Measurements from ENCODE around the gene CHMP3.

CHMP3 gene

GRCh38 chr2:86533589-86533988 is 29.7 kb downstream of the CHMP3 start:
- Histone ChIP-seq H2AFZ (no peak overlapping the region), H3K4me2 (ENCODE audit: low read length) (no peak overlapping the region), H3K9ac (no peak overlapping the region), H3K79me2 (no peaks in the 10 kb centered on the region), H3K27ac (no peak overlapping the region), H3K4me1 (no peaks in the 10 kb centered on the region), H3K36me3 (ENCODE audit: control insufficient read depth, insufficient read depth, low read length) (no peaks in the 10 kb centered on the region), H3K27me3 (ENCODE audit: control insufficient read depth, insufficient read depth, low read length) (no peaks in the 10 kb centered on the region), H3K4me3 (ENCODE audit: low read depth, low read length) (no peak overlapping the region), H3K9me3 (ENCODE audit: control insufficient read depth, low read length) (no peaks in the 10 kb centered on the region)
- TF ChIP-seq CTCF (IDR thresholded peaks at IDR 0.05) = no peak

GRCh38 chr2:86525421-86526340 is 37.6 kb downstream of the CHMP3 start:
- H3K27ac ChIP-seq = no peak overlapping the region
- H3K4me3 ChIP-seq (ENCODE audit: low read depth, low read length) = no peak overlapping the region
- H3K27me3 ChIP-seq (ENCODE audit: control insufficient read depth, insufficient read depth, low read length) = no peaks in the 10 kb centered on the region
- no peaks in the 10 kb centered on the region for H3K79me2 ChIP-seq
- H3K36me3 ChIP-seq (ENCODE audit: control insufficient read depth, insufficient read depth, low read length) = no peaks in the 10 kb centered on the region
- no peak overlapping the region for H3K4me2 ChIP-seq (ENCODE audit: low read length)
- no peaks in the 10 kb centered on the region for H3K4me1 ChIP-seq
- H3K9me3 ChIP-seq (ENCODE audit: control insufficient read depth, low read length) = no peaks in the 10 kb centered on the region
- no peak overlapping the region for H3K9ac ChIP-seq
- TF ChIP-seq CTCF (IDR thresholded peaks at IDR 0.05) = no peak
- no peak overlapping the region for H2AFZ ChIP-seq

- no peak overlapping the region for H3K9ac ChIP-seq
- H3K27ac ChIP-seq = no peak overlapping the region
- no peaks in the 10 kb centered on the region for H3K4me1 ChIP-seq
- no peak overlapping the region for H3K4me2 ChIP-seq (ENCODE audit: low read length)
- H3K36me3 ChIP-seq (ENCODE audit: control insufficient read depth, insufficient read depth, low read length) = no peaks in the 10 kb centered on the region
- no peak overlapping the region for H3K4me3 ChIP-seq (ENCODE audit: low read depth, low read length)
- H2AFZ ChIP-seq = no peak overlapping the region
- no peak for TF ChIP-seq CTCF (IDR thresholded peaks at IDR 0.05)
- H3K79me2 ChIP-seq = no peaks in the 10 kb centered on the region
- no peaks in the 10 kb centered on the region for H3K27me3 ChIP-seq (ENCODE audit: control insufficient read depth, insufficient read depth, low read length)
- H3K9me3 ChIP-seq (ENCODE audit: control insufficient read depth, low read length) = no peaks in the 10 kb centered on the region
Measured at GRCh38 chr2:86523491-86523890, 39.8 kb downstream of the CHMP3 start.

GRCh38 chr2:86522711-86523110 is 40.5 kb downstream of the CHMP3 start:
- no peak for TF ChIP-seq CTCF (IDR thresholded peaks at IDR 0.05)
- Histone ChIP-seq H2AFZ (no peak overlapping the region), H3K36me3 (ENCODE audit: control insufficient read depth, insufficient read depth, low read length) (no peaks in the 10 kb centered on the region), H3K27me3 (ENCODE audit: control insufficient read depth, insufficient read depth, low read length) (no peaks in the 10 kb centered on the region), H3K4me1 (no peaks in the 10 kb centered on the region), H3K4me2 (ENCODE audit: low read length) (no peak overlapping the region), H3K9me3 (ENCODE audit: control insufficient read depth, low read length) (no peaks in the 10 kb centered on the region), H3K79me2 (no peaks in the 10 kb centered on the region), H3K4me3 (ENCODE audit: low read depth, low read length) (no peak overlapping the region), H3K27ac (no peak overlapping the region), H3K9ac (no peak overlapping the region)

GRCh38 chr2:86521922-86522321 is 41.3 kb downstream of the CHMP3 start:
- Histone ChIP-seq H3K4me2 (ENCODE audit: low read length) (no peak overlapping the region), H3K27me3 (ENCODE audit: control insufficient read depth, insufficient read depth, low read length) (no peaks in the 10 kb centered on the region), H3K79me2 (no peaks in the 10 kb centered on the region), H3K27ac (no peak overlapping the region), H2AFZ (no peak overlapping the region), H3K36me3 (ENCODE audit: control insufficient read depth, insufficient read depth, low read length) (no peaks in the 10 kb centered on the region), H3K9me3 (ENCODE audit: control insufficient read depth, low read length) (no peaks in the 10 kb centered on the region), H3K4me1 (no peaks in the 10 kb centered on the region), H3K4me3 (ENCODE audit: low read depth, low read length) (no peak overlapping the region), H3K9ac (no peak overlapping the region)
- TF ChIP-seq CTCF (IDR thresholded peaks at IDR 0.05) = no peak
